ENCODE data around the gene TAF11L8. TPM values are rescaled to one million over a fixed set of nuclear protein-coding genes. Genes with fewer than 3 reads are reported as not detected.
A peak's percentile ranks its signal among the peaks of the same experiment; 100 is the strongest.
"Not testable (repeated sequence)": the region's sequence is repeated elsewhere in the genome, so short reads cannot be mapped to it uniquely, and the experiment has no call there.

The TAF11L8 gene
- not detected in 2 replicates for total RNA-seq (2014; rRNA removed; shearing (Covaris generic))

GRCh38 chr5:17590860-17591259, at the start of gene TAF11L8:
TSS of gene TAF11L8 (minus strand) at chr5:17590960.
- not testable (repeated sequence) for H3K4me3 ChIP-seq; H3K36me3 ChIP-seq; H3K9me3 ChIP-seq (replicated peaks); DNase-seq; H3K27ac ChIP-seq; H3K27me3 ChIP-seq; H3K4me1 ChIP-seq

GRCh38 chr5:17634160-17634559, 43.4 kb upstream of the TAF11L8 start, which contains the start of gene TAF11L14:
TSS of gene TAF11L14 (plus strand) at chr5:17634460.
- no peak within 1 kb of the TSS for H3K4me3 ChIP-seq
- H3K9me3 ChIP-seq (replicated peaks): no peaks in the 10 kb centered on the region
- no peaks in the 10 kb centered on the region for H3K27me3 ChIP-seq
- H3K36me3 ChIP-seq: no peaks in the 10 kb centered on the region
- H3K4me1 ChIP-seq: no peaks in the 10 kb centered on the region
- no peak within 1 kb of the TSS for H3K27ac ChIP-seq
- DNase-seq: no peak

GRCh38 chr5:17631788-17632187, 41.0 kb upstream of the TAF11L8 start, which contains the start of gene TAF11L13:
TSS of gene TAF11L13 (plus strand) at chr5:17632088.
- DNase-seq; H3K27me3 ChIP-seq; H3K4me1 ChIP-seq; H3K36me3 ChIP-seq; H3K27ac ChIP-seq; H3K9me3 ChIP-seq (replicated peaks); H3K4me3 ChIP-seq: not testable (repeated sequence)

- no peaks in the 10 kb centered on the region for H3K9me3 ChIP-seq (replicated peaks)
- no peak overlapping the region for H3K4me3 ChIP-seq
- no peaks in the 10 kb centered on the region for H3K27me3 ChIP-seq
- no peak for DNase-seq
- H3K27ac ChIP-seq: no peak overlapping the region
- no peaks in the 10 kb centered on the region for H3K4me1 ChIP-seq
- no peaks in the 10 kb centered on the region for H3K36me3 ChIP-seq
These were observed 34.9 kb upstream of the TAF11L8 start for GRCh38 chr5:17625686-17626085.

GRCh38 chr5:17620627-17621026, 29.9 kb upstream of the TAF11L8 start:
- Histone ChIP-seq H3K9me3 (replicated peaks) (no peaks in the 10 kb centered on the region), H3K27ac (no peak overlapping the region), H3K27me3 (no peaks in the 10 kb centered on the region), H3K4me1 (no peaks in the 10 kb centered on the region), H3K4me3 (no peak overlapping the region), H3K36me3 (no peaks in the 10 kb centered on the region)
- DNase-seq: peak in 1 of 2 experiments; percentile 3

- no peaks in the 10 kb centered on the region for H3K9me3 ChIP-seq (replicated peaks)
- H3K36me3 ChIP-seq: no peaks in the 10 kb centered on the region
- H3K27me3 ChIP-seq: no peaks in the 10 kb centered on the region
- H3K27ac ChIP-seq: no peak overlapping the region
- H3K4me3 ChIP-seq: no peak overlapping the region
- no peaks in the 10 kb centered on the region for H3K4me1 ChIP-seq
- DNase-seq: no peak
These were observed 28.6 kb upstream of the TAF11L8 start for GRCh38 chr5:17619354-17619753.

- Histone ChIP-seq H3K4me3 (no peak overlapping the region), H3K4me1 (no peaks in the 10 kb centered on the region), H3K9me3 (replicated peaks) (no peaks in the 10 kb centered on the region), H3K27me3 (no peaks in the 10 kb centered on the region), H3K36me3 (no peaks in the 10 kb centered on the region), H3K27ac (no peak overlapping the region)
- DNase-seq: no peak
These were observed 24.3 kb upstream of the TAF11L8 start for GRCh38 chr5:17614872-17615605.

- H3K27ac ChIP-seq; H3K36me3 ChIP-seq; H3K4me1 ChIP-seq; DNase-seq; H3K27me3 ChIP-seq; H3K4me3 ChIP-seq; H3K9me3 ChIP-seq (replicated peaks): not testable (repeated sequence)
These were observed 19.3 kb upstream of the TAF11L8 start, which contains the start of gene TAF11L12 for GRCh38 chr5:17610092-17610491. TSS of gene TAF11L12 (plus strand) at chr5:17610392.

- not testable (repeated sequence) for H3K9me3 ChIP-seq (replicated peaks); DNase-seq; H3K27ac ChIP-seq; H3K4me3 ChIP-seq; H3K27me3 ChIP-seq; H3K36me3 ChIP-seq; H3K4me1 ChIP-seq
These were observed 16.7 kb upstream of the TAF11L8 start for GRCh38 chr5:17607461-17607860.

GRCh38 chr5:17604951-17605350, 14.2 kb upstream of the TAF11L8 start:
- Histone ChIP-seq H3K4me1 (no peaks in the 10 kb centered on the region), H3K27me3 (no peaks in the 10 kb centered on the region), H3K4me3 (no peak overlapping the region), H3K9me3 (replicated peaks) (no peaks in the 10 kb centered on the region), H3K36me3 (no peaks in the 10 kb centered on the region), H3K27ac (no peak overlapping the region)
- DNase-seq: no peak

- not testable (repeated sequence) for H3K4me1 ChIP-seq; H3K36me3 ChIP-seq; H3K27me3 ChIP-seq; DNase-seq; H3K9me3 ChIP-seq (replicated peaks); H3K27ac ChIP-seq; H3K4me3 ChIP-seq
These were observed 13.1 kb upstream of the TAF11L8 start, which contains the start of gene TAF11L11 for GRCh38 chr5:17603880-17604279. TSS of gene TAF11L11 (plus strand) at chr5:17604183.

- not testable (repeated sequence) for H3K27me3 ChIP-seq; H3K4me3 ChIP-seq; DNase-seq; H3K36me3 ChIP-seq; H3K27ac ChIP-seq; H3K9me3 ChIP-seq (replicated peaks); H3K4me1 ChIP-seq
These were observed 7.0 kb upstream of the TAF11L8 start, which contains the start of gene TAF11L10 for GRCh38 chr5:17597728-17598127. TSS of gene TAF11L10 (minus strand) at chr5:17597828.

- not testable (repeated sequence) for H3K4me1 ChIP-seq; DNase-seq; H3K27me3 ChIP-seq; H3K36me3 ChIP-seq; H3K4me3 ChIP-seq; H3K9me3 ChIP-seq (replicated peaks); H3K27ac ChIP-seq
These were observed 3.5 kb upstream of the TAF11L8 start, which contains the start of gene TAF11L9 for GRCh38 chr5:17594255-17594654. TSS of gene TAF11L9 (minus strand) at chr5:17594394.

- not testable (repeated sequence) for H3K4me1 ChIP-seq; H3K27me3 ChIP-seq; H3K36me3 ChIP-seq; DNase-seq; H3K27ac ChIP-seq; H3K4me3 ChIP-seq; H3K9me3 ChIP-seq (replicated peaks)
These were observed 5.1 kb downstream of the TAF11L8 start, which contains the start of gene TAF11L7 for GRCh38 chr5:17585658-17586057. TSS of gene TAF11L7 (minus strand) at chr5:17585758.
